Measurements from ENCODE around the gene MAN1A1. TPM values are rescaled to one million over a fixed set of nuclear protein-coding genes. Genes with fewer than 3 reads are reported as not detected.

MAN1A1 gene
- total RNA-seq, 1 donor = 79.6 TPM

- Histone ChIP-seq H2AFZ (ENCODE audit: low read length) (peak overlapping the region; percentile 84), H3K27me3 (ENCODE audit: insufficient read depth, low read length) (no peaks in the 10 kb centered on the region), H3K79me2 (ENCODE audit: insufficient read depth, low read length) (no peaks in the 10 kb centered on the region), H4K20me1 (ENCODE audit: insufficient read depth, low read length) (no peaks in the 10 kb centered on the region), H3K27ac (ENCODE audit: low read depth, low read length) (no peak overlapping the region), H3K4me2 (ENCODE audit: insufficient read depth, low read length) (no peak overlapping the region), H3K4me1 (ENCODE audit: insufficient read depth, low read length) (peaks cover 4% of the 10 kb centered on the region), H3K4me3 (ENCODE audit: insufficient read depth, low read length) (no peak overlapping the region), H3K9me3 (ENCODE audit: low read depth, low read length) (no peaks in the 10 kb centered on the region), H3K36me3 (ENCODE audit: insufficient read depth, low read length) (no peaks in the 10 kb centered on the region)
- TF ChIP-seq, protein P1, sequence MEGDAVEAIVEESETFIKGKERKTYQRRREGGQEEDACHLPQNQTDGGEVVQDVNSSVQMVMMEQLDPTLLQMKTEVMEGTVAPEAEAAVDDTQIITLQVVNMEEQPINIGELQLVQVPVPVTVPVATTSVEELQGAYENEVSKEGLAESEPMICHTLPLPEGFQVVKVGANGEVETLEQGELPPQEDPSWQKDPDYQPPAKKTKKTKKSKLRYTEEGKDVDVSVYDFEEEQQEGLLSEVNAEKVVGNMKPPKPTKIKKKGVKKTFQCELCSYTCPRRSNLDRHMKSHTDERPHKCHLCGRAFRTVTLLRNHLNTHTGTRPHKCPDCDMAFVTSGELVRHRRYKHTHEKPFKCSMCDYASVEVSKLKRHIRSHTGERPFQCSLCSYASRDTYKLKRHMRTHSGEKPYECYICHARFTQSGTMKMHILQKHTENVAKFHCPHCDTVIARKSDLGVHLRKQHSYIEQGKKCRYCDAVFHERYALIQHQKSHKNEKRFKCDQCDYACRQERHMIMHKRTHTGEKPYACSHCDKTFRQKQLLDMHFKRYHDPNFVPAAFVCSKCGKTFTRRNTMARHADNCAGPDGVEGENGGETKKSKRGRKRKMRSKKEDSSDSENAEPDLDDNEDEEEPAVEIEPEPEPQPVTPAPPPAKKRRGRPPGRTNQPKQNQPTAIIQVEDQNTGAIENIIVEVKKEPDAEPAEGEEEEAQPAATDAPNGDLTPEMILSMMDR (IDR thresholded peaks at IDR 0.05; ENCODE audit: extremely low read depth, low read depth, low read length) = no peak
- no peak for DNase-seq (ENCODE audit: insufficient read length, low spot score, missing footprints)
These were observed 34.7 kb downstream of the MAN1A1 start for GRCh38 chr6:119314885-119315272.

GRCh38 chr6:119313937-119314884, 35.4 kb downstream of the MAN1A1 start:
- H3K79me2 ChIP-seq (ENCODE audit: insufficient read depth, low read length) = no peaks in the 10 kb centered on the region
- H3K9me3 ChIP-seq (ENCODE audit: low read depth, low read length) = no peaks in the 10 kb centered on the region
- peak overlapping the region; percentile 25 for H3K27ac ChIP-seq (ENCODE audit: low read depth, low read length)
- no peak for DNase-seq (ENCODE audit: insufficient read length, low spot score, missing footprints)
- TF ChIP-seq, protein P1 (IDR thresholded peaks at IDR 0.05; ENCODE audit: extremely low read depth, low read depth, low read length) = no peak
- peak overlapping the region; percentile 84 for H2AFZ ChIP-seq (ENCODE audit: low read length)
- no peaks in the 10 kb centered on the region for H3K27me3 ChIP-seq (ENCODE audit: insufficient read depth, low read length)
- H3K4me2 ChIP-seq (ENCODE audit: insufficient read depth, low read length) = peak overlapping the region; percentile 32
- peaks cover 4% of the 10 kb centered on the region for H3K4me1 ChIP-seq (ENCODE audit: insufficient read depth, low read length)
- no peaks in the 10 kb centered on the region for H3K36me3 ChIP-seq (ENCODE audit: insufficient read depth, low read length)
- no peaks in the 10 kb centered on the region for H4K20me1 ChIP-seq (ENCODE audit: insufficient read depth, low read length)
- H3K4me3 ChIP-seq (ENCODE audit: insufficient read depth, low read length) = no peak overlapping the region

DNA sequence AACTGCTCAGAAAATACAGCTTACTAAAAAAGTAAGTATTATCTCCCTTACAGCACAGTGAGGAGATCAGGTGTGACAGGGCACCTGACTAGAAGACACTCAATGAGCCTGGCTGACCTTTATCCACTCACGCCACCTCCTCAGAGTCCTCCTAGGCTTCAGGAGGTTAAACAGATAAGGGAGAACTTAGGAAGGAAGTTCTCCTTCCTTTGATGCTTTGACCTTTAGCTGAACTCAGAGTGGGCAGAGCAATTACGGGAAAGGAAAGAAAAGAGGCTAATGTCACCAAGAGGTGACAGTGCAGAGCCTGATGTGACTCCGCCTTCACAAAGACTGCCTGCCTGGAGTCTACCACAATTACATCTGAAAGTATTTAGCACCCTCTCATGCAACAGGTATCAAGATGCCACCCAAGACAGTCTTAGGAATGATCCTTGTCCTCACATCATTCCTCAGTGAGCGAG, 36.7 kb downstream of the MAN1A1 start:
- Histone ChIP-seq H3K27me3 (ENCODE audit: insufficient read depth, low read length) (no peaks in the 10 kb centered on the region), H3K79me2 (ENCODE audit: insufficient read depth, low read length) (no peaks in the 10 kb centered on the region), H2AFZ (ENCODE audit: low read length) (no peak overlapping the region), H3K4me1 (ENCODE audit: insufficient read depth, low read length) (peaks cover 16% of the 10 kb centered on the region), H3K4me2 (ENCODE audit: insufficient read depth, low read length) (no peak overlapping the region), H3K9me3 (ENCODE audit: low read depth, low read length) (no peaks in the 10 kb centered on the region), H3K36me3 (ENCODE audit: insufficient read depth, low read length) (no peaks in the 10 kb centered on the region), H4K20me1 (ENCODE audit: insufficient read depth, low read length) (no peaks in the 10 kb centered on the region), H3K4me3 (ENCODE audit: insufficient read depth, low read length) (no peak overlapping the region), H3K27ac (ENCODE audit: low read depth, low read length) (no peak overlapping the region)
- no peak for DNase-seq (ENCODE audit: insufficient read length, low spot score, missing footprints)
- TF ChIP-seq, protein P1 (IDR thresholded peaks at IDR 0.05; ENCODE audit: extremely low read depth, low read depth, low read length) = no peak

DNA sequence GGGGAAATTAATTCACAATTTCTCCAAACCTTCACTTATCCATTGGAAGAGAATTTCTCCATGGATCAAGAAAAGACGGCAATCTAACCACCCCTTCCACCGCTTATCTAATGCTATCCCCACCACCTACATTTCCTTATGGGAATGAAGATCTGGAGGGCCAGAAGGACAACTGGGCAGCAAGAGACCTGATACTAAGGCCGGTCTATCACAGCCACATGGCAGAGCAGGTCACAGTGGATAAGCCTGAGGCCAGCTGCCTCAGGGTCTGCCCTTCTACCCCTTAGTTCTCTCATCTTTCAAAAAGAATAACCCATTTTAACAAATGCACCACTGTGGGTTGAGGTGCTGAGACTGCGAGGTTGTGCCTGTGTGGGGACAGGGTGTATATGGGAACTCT, 37.1 kb downstream of the MAN1A1 start:
- H3K79me2 ChIP-seq (ENCODE audit: insufficient read depth, low read length) = no peaks in the 10 kb centered on the region
- peaks cover 19% of the 10 kb centered on the region for H3K4me1 ChIP-seq (ENCODE audit: insufficient read depth, low read length)
- DNase-seq (ENCODE audit: insufficient read length, low spot score, missing footprints) = no peak
- no peaks in the 10 kb centered on the region for H3K36me3 ChIP-seq (ENCODE audit: insufficient read depth, low read length)
- TF ChIP-seq, protein P1 (IDR thresholded peaks at IDR 0.05; ENCODE audit: extremely low read depth, low read depth, low read length) = no peak
- H3K27me3 ChIP-seq (ENCODE audit: insufficient read depth, low read length) = no peaks in the 10 kb centered on the region
- no peak overlapping the region for H3K4me3 ChIP-seq (ENCODE audit: insufficient read depth, low read length)
- no peak overlapping the region for H2AFZ ChIP-seq (ENCODE audit: low read length)
- H3K4me2 ChIP-seq (ENCODE audit: insufficient read depth, low read length) = no peak overlapping the region
- no peaks in the 10 kb centered on the region for H3K9me3 ChIP-seq (ENCODE audit: low read depth, low read length)
- H4K20me1 ChIP-seq (ENCODE audit: insufficient read depth, low read length) = no peaks in the 10 kb centered on the region
- no peak overlapping the region for H3K27ac ChIP-seq (ENCODE audit: low read depth, low read length)
